ENCODE data around the gene PPID.
A peak's percentile ranks its signal among the peaks of the same experiment; 100 is the strongest.

Gene PPID

DNA sequence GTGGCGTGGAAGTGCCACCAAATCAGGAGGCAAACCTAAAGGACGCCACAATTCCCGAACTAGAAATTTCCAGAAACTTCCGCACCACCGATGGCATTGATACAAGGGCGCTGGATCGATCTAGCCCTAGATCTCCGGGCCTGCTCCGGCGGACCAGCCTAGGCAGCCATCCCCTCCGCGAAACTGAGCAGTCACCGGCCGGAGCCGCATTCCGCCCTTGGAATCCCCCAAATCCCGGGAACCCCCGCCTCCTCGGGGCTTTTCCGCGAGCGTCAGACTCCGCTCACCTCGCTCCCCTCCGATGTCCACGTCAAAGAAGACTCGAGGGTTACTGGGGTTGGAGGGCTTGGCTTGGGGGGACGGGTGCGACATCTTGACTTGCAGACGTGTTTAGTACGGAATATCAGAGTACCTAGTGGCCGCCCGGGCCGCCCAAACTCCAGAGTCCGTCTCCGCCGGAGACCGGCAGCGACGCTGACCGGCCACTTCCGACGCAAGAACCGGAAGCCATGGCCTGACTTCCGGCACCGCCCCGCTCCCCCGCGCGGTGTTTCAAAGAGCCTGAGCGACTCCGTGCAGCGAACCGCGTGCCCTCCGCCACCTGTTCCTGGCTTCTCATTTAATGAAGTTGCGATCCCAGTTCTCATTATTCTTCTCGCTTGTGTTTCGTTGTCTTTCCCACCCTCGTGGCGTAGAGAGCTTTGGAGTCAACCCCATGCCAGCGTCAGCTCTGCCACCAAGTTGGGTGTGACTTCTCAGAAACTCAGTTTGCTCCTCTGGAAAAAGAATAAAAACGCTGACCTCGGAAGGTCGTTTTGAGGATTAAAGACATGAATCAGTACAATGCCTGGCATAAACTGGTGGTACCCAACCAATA, at the start of gene PPID:
Gene PPID, minus strand, starts transcription at position 480 of the 877 bp plus-strand sequence. Its CDS starts 108 bp downstream, at position 372.
- TF ChIP-seq, protein P1, sequence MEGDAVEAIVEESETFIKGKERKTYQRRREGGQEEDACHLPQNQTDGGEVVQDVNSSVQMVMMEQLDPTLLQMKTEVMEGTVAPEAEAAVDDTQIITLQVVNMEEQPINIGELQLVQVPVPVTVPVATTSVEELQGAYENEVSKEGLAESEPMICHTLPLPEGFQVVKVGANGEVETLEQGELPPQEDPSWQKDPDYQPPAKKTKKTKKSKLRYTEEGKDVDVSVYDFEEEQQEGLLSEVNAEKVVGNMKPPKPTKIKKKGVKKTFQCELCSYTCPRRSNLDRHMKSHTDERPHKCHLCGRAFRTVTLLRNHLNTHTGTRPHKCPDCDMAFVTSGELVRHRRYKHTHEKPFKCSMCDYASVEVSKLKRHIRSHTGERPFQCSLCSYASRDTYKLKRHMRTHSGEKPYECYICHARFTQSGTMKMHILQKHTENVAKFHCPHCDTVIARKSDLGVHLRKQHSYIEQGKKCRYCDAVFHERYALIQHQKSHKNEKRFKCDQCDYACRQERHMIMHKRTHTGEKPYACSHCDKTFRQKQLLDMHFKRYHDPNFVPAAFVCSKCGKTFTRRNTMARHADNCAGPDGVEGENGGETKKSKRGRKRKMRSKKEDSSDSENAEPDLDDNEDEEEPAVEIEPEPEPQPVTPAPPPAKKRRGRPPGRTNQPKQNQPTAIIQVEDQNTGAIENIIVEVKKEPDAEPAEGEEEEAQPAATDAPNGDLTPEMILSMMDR (IDR thresholded peaks at IDR 0.05; ENCODE audit: borderline replicate concordance, control extremely low read depth, extremely low read depth, insufficient read depth, missing control alignments), result no peak
- in situ Hi-C loops (cut with MboI; ENCODE audit: low sequenced_read_pairs, unreplicated experiment), result no loop called here
- peak; percentile 92 for DNase-seq (ENCODE audit: low spot score)

DNA sequence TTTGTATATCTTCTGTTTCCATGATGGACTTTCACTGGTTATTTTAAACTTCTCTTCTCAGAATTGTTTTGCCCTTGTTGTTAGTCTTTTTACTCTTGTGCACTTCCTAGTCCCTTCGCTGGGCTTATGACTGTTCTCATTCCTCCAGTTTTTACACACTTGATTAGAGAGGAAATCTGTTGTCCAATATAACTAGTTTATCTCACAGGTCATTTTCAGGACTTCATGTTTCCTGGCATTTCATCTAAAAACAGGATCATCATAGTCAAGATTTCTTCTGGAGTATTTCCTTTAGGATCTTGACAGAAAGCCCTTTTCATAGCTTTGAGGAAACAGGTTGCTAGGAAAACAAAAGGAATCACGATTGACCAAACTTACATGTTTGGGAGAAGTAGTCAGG, 48.6 kb upstream of the PPID start:
- no peak for DNase-seq (ENCODE audit: low spot score)
- in situ Hi-C loops (cut with MboI; ENCODE audit: low sequenced_read_pairs, unreplicated experiment), result no loop called here
- TF ChIP-seq, protein P1 (IDR thresholded peaks at IDR 0.05; ENCODE audit: borderline replicate concordance, control extremely low read depth, extremely low read depth, insufficient read depth, missing control alignments), result no peak

DNA sequence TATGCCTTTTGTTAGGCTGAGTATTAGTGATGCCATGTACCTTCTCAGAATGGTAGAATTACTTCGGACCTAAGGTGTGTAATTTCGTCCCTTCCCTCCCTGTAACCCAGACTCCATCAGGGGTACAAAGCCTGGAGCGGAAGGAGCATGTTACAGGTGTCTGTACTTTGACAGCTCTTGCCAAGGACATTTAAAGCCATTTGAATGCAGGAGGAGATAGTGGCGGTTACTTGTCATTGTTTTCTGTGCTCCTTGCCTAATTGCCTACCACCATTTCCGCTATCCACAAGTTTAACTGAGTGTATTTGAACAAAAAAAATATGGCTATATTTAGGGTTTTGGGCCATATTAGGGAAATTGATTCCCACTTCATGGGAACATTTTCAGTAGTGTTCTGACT, 47.5 kb upstream of the PPID start:
- DNase-seq (ENCODE audit: low spot score), result no peak
- in situ Hi-C loops (cut with MboI; ENCODE audit: low sequenced_read_pairs, unreplicated experiment), result no loop called here
- TF ChIP-seq, protein P1 (IDR thresholded peaks at IDR 0.05; ENCODE audit: borderline replicate concordance, control extremely low read depth, extremely low read depth, insufficient read depth, missing control alignments), result no peak

DNA sequence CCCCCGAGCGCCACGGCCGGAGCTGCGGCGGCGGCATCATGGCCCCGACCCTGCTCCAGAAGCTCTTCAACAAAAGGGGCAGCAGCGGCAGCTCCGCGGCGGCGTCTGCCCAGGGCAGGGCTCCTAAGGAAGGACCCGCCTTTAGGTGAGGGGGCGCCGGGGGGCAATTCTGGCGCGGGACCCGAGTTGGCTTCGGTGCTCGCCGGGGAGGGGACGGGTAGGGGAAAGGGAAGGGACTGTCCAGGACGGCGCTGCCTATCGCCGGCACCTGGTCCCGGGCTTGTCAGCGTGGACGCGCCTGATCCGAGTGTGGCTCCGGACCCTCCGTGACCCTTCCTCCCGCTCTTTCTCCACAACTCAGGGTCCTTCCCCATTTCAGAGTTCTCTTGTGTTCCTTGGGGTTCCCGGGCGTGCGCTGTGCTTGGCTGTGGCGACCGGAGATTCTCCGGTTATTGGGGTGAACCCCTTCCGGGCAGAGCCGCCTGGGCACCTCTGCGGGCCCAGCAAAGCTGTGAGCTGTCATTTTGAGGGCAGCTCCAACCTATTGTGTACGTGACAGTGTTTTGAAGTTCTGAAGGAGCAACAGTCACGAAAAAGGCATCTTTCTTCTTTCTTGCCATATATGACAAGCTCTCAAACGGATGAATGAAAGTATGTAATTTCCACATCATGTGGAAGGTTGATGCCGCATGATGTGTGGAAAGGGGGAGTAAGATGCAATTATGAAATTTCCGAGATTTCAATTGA, 46.2 kb upstream of the PPID start:
- DNase-seq (ENCODE audit: low spot score), result no peak
- in situ Hi-C loops (cut with MboI; ENCODE audit: low sequenced_read_pairs, unreplicated experiment), result no loop called here
- TF ChIP-seq, protein P1 (IDR thresholded peaks at IDR 0.05; ENCODE audit: borderline replicate concordance, control extremely low read depth, extremely low read depth, insufficient read depth, missing control alignments), result no peak

DNA sequence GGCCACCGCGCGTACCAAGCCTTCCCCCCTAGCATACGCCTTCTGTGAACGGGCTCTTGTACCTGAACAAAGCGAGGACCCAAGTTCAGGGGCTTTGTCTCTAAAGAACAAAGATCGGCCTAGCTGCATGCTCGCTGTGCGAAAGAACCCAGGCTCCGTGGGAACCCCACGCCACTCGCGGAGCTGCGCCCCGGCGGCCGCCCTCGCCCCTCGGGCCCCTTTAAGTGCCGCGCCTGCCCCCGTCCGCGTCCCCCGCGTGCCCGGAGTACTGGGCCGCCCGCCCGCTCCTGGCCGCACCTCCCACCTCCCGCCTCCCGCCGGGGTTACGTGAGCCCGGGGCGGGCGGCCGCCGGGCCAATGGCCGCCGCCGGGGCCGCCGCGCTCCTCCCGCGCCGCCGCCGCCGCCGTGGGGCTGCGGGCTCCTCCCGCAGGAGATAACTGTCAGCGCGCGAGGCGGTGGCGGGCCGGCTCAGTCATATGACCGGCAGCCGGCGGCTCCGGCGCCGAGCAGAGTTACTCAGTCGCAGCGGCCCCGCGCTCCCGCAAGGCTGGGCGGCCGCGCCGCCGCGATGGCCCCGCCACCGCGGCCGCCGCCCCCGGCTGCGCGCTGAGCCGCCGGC, 45.5 kb upstream of the PPID start, which contains the start of gene FNIP2:
Gene FNIP2, plus strand, starts transcription at position 472 of the 620 bp plus-strand sequence. CDS start 187 bp downstream, outside the sequence.
- in situ Hi-C loops (cut with MboI; ENCODE audit: low sequenced_read_pairs, unreplicated experiment), result no loop called here
- DNase-seq (ENCODE audit: low spot score), result peak; percentile 85
- TF ChIP-seq, protein P1 (IDR thresholded peaks at IDR 0.05; ENCODE audit: borderline replicate concordance, control extremely low read depth, extremely low read depth, insufficient read depth, missing control alignments), result no peak

DNA sequence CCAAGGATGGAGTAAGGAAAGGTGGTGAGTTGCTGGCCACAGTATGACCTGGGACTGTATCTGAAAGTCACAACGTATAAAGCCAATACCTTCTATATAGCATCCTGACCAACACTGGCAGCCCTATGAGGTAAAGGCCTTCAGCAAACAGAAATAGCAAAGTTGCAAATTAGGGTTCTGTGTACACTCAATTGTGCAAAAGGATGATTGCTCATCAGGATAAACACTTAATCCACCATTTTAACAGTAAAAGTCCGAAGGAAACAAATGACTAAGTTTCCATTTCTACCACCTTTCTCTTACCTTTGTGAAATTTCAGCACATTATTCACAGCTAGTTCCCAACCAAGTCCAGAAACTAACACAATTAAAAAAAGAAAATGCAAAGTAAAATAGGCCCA, 44.3 kb upstream of the PPID start:
- TF ChIP-seq, protein P1 (IDR thresholded peaks at IDR 0.05; ENCODE audit: borderline replicate concordance, control extremely low read depth, extremely low read depth, insufficient read depth, missing control alignments), result no peak
- in situ Hi-C loops (cut with MboI; ENCODE audit: low sequenced_read_pairs, unreplicated experiment), result no loop called here
- DNase-seq (ENCODE audit: low spot score), result no peak

Data from GM13976 (cell line).